H9 (cell line): Measurements from ENCODE around the gene NEDD9. TPM values are rescaled to one million over a fixed set of nuclear protein-coding genes. Genes with fewer than 3 reads are reported as not detected.
A peak's percentile ranks its signal among the peaks of the same experiment; 100 is the strongest.

ENCODE experiments used
- DNase-seq: peaks from one replicate; pipeline ENCODE4 v3.0.0-alpha.2; 2017
- H2AFZ ChIP-seq: one replicate; pipeline ENCODE4 v1.6.1; 2013; ENCODE audit warnings: mild to moderate bottlenecking, low read length, control low read depth, moderate library complexity
- H2AK5ac ChIP-seq: 2 replicates; pipeline ENCODE4 v1.6.1; 2013; ENCODE audit warnings: low read length, control low read depth, mixed read lengths; ENCODE audit not compliant: insufficient read length
- H2BK120ac ChIP-seq: one replicate; pipeline ENCODE4 v1.6.1; 2013; ENCODE audit warnings: low read depth, mild to moderate bottlenecking, low read length, control low read depth, inconsistent platforms; ENCODE audit not compliant: poor library complexity, severe bottlenecking
- H2BK12ac ChIP-seq: 2 replicates; pipeline ENCODE4 v1.6.1; 2013; ENCODE audit warnings: low read length, control low read depth, mixed read lengths, low read depth; ENCODE audit not compliant: insufficient read length
- H2BK15ac ChIP-seq: 2 replicates; pipeline ENCODE4 v1.6.1; 2013; ENCODE audit warnings: low read depth, low read length, control low read depth
- H2BK20ac ChIP-seq: one replicate; pipeline ENCODE4 v1.6.1; 2013; ENCODE audit warnings: low read depth, mild to moderate bottlenecking, low read length, control low read depth, inconsistent platforms; ENCODE audit not compliant: poor library complexity, severe bottlenecking
- H2BK5ac ChIP-seq: 2 replicates; pipeline ENCODE4 v1.6.1; 2013; ENCODE audit warnings: low read length, control low read depth, mixed read lengths; ENCODE audit not compliant: insufficient read length
- H3K14ac ChIP-seq: 2 replicates; pipeline ENCODE4 v1.6.1; 2013; ENCODE audit warnings: low read length, control low read depth; ENCODE audit not compliant: insufficient read depth
- H3K18ac ChIP-seq: 2 replicates; pipeline ENCODE4 v1.6.1; 2013; ENCODE audit warnings: low read depth, mild to moderate bottlenecking, mixed read lengths, low read length, control low read depth; ENCODE audit not compliant: insufficient read length
- H3K23ac ChIP-seq: 2 replicates; pipeline ENCODE4 v1.6.1; 2013; ENCODE audit warnings: low read length, control low read depth, mixed read lengths, low read depth; ENCODE audit not compliant: insufficient read length
- H3K23me2 ChIP-seq: 2 replicates; pipeline ENCODE4 v1.6.1; 2013; ENCODE audit warnings: low read depth, mild to moderate bottlenecking, mixed read lengths, low read length, control low read depth; ENCODE audit not compliant: insufficient read length, poor library complexity, severe bottlenecking
- H3K27ac ChIP-seq: 2 replicates; pipeline ENCODE4 v1.5.1; 2013; ENCODE audit warnings: low read length, control low read depth, mixed read lengths, low read depth; ENCODE audit not compliant: insufficient read length
- H3K27me3 ChIP-seq: 2 replicates; pipeline ENCODE4 v1.6.1; 2013; ENCODE audit warnings: low read length, control low read depth, inconsistent platforms; ENCODE audit not compliant: insufficient read depth
- H3K4ac ChIP-seq: 2 replicates; pipeline ENCODE4 v1.6.1; 2013; ENCODE audit warnings: low read depth, mild to moderate bottlenecking, control low read depth, inconsistent platforms, low read length, moderate library complexity
- H3K4me1 ChIP-seq: 2 replicates; pipeline ENCODE4 v1.6.1; 2013; ENCODE audit warnings: low read length, control low read depth, inconsistent platforms; ENCODE audit not compliant: insufficient read depth
- H3K4me2 ChIP-seq: 2 replicates; pipeline ENCODE4 v1.6.1; 2013; ENCODE audit warnings: low read length, control low read depth, mixed read lengths; ENCODE audit not compliant: insufficient read length, insufficient read depth
- H3K56ac ChIP-seq: 2 replicates; pipeline ENCODE4 v1.6.1; 2013; ENCODE audit warnings: low read depth, mild to moderate bottlenecking, mixed read lengths, low read length, control low read depth; ENCODE audit not compliant: insufficient read length
- H3K79me1 ChIP-seq: 2 replicates; pipeline ENCODE4 v1.6.1; 2013; ENCODE audit warnings: low read depth, mild to moderate bottlenecking, moderate library complexity, low read length, control low read depth, inconsistent platforms; ENCODE audit not compliant: insufficient read depth, poor library complexity, severe bottlenecking
- H3K79me2 ChIP-seq: 2 replicates; pipeline ENCODE4 v1.6.1; 2013; ENCODE audit warnings: low read length, control low read depth, inconsistent platforms; ENCODE audit not compliant: insufficient read depth
- H3K9ac ChIP-seq: 2 replicates; pipeline ENCODE4 v1.6.1; 2013; ENCODE audit warnings: low read length, control low read depth, mixed read lengths; ENCODE audit not compliant: insufficient read length; ENCODE audit errors: extremely low read depth
- H3K9me3 ChIP-seq: one replicate; pipeline ENCODE4 v1.6.1; 2013; ENCODE audit warnings: low read depth, low read length, inconsistent platforms; ENCODE audit not compliant: control insufficient read depth
- H3T11ph ChIP-seq: one replicate; pipeline ENCODE4 v1.6.1; 2013; ENCODE audit warnings: mild to moderate bottlenecking, low read length, control low read depth, inconsistent platforms
- H4K20me1 ChIP-seq: one replicate; pipeline ENCODE4 v1.6.1; 2013; ENCODE audit not compliant: control insufficient read depth, insufficient read length, insufficient read depth
- H4K5ac ChIP-seq: 2 replicates; pipeline ENCODE4 v1.6.1; 2013; ENCODE audit warnings: low read depth, mild to moderate bottlenecking, mixed read lengths, low read length, control low read depth; ENCODE audit not compliant: insufficient read length
- H4K8ac ChIP-seq: replicated peaks from 2 replicates; pipeline ENCODE4 v1.6.1; 2013; ENCODE audit warnings: low read length, control low read depth, mixed read lengths, low read depth; ENCODE audit not compliant: insufficient read length
- H4K91ac ChIP-seq: 2 replicates; pipeline ENCODE4 v1.6.1; 2013; ENCODE audit warnings: low read depth, mild to moderate bottlenecking, moderate library complexity, mixed read lengths, low read length, control low read depth; ENCODE audit not compliant: insufficient read length
- H3K27ac Mint-ChIP-seq, 3 experiments: 2 replicates in 2 of 3; 3 replicates in 1 of 3; pipeline ENCODE4 v1.8.0; 2020 to 2021; ENCODE audit warnings: mixed read lengths in 3 of 3, mild to moderate bottlenecking in 1 of 3, moderate library complexity in 1 of 3
- H3K27me3 Mint-ChIP-seq: 2 replicates; pipeline ENCODE4 v1.8.0; 2021; ENCODE audit warnings: low read depth, mild to moderate bottlenecking, moderate library complexity, mixed read lengths
- H3K36me3 Mint-ChIP-seq, 3 experiments: 2 replicates in 2 of 3; 3 replicates in 1 of 3; pipeline ENCODE4 v1.8.0; 2020 to 2021; ENCODE audit warnings: low read depth in 3 of 3, mixed read lengths in 3 of 3; ENCODE audit not compliant: insufficient read depth in 1 of 3
- H3K4me1 Mint-ChIP-seq, 2 experiments: 2 replicates each; pipeline ENCODE4 v1.8.0; 2020; ENCODE audit warnings: mixed read lengths in 2 of 2
- H3K4me3 Mint-ChIP-seq, 2 experiments: 2 replicates in 1 of 2; 3 replicates in 1 of 2; pipeline ENCODE4 v1.8.0; 2020 to 2021; ENCODE audit warnings: mild to moderate bottlenecking in 2 of 2, mixed read lengths in 2 of 2, moderate library complexity in 1 of 2
- H3K9me3 Mint-ChIP-seq, 2 experiments: 2 replicates in 1 of 2; 3 replicates in 1 of 2; pipeline ENCODE4 v1.8.0; 2020; ENCODE audit warnings: mild to moderate bottlenecking in 2 of 2, mixed read lengths in 2 of 2, moderate library complexity in 1 of 2
- WGBS: extraction: QIAGEN DNeasy Blood & Tissue Kit; methylation state at CpG from one replicate; pipeline ENCODE4 v1.1.7; 2013; ENCODE audit warnings: missing lambda C conversion rate, low lambda C conversion rate, mixed read lengths; ENCODE audit not compliant: insufficient read length; ENCODE audit errors: extremely low coverage; 5-methylcytosine and 5-hydroxymethylcytosine counted together
- total RNA-seq: library from RNA; stranded (reverse); gene quantifications from 2 replicates; pipeline ENCODE4 v1.2.1, GENCODE V29; 2021
- TF ChIP-seq, protein P1 (sequence below): fragments of 200-600 bp; sonication (generic); conservative IDR thresholded peaks from 3 replicates; pipeline ENCODE4 v1.8.0; 2021; ENCODE audit warnings: antibody characterized with exemption, mild to moderate bottlenecking

Gene NEDD9
- total RNA-seq, 1 experiment from 2014 or later = 5.5 TPM

- no peak for DNase-seq
- no peak overlapping the region for H3K4ac ChIP-seq
- no peaks in the 10 kb centered on the region for H3K27me3 Mint-ChIP-seq
- H2BK120ac ChIP-seq = no peak overlapping the region
- no peaks in the 10 kb centered on the region for H4K20me1 ChIP-seq
- no peak overlapping the region for H3K4me3 Mint-ChIP-seq
- no peak overlapping the region for H2AK5ac ChIP-seq
- no peaks in the 10 kb centered on the region for H3K79me2 ChIP-seq
- no peak overlapping the region for H3K56ac ChIP-seq
- H2BK15ac ChIP-seq = no peak overlapping the region
- H3K79me1 ChIP-seq = no peaks in the 10 kb centered on the region
- no peaks in the 10 kb centered on the region for H3K27me3 ChIP-seq
- peak overlapping the region; percentile 24 to 73 (median 49); a peak in 3 of 7 replicates for H3K27ac Mint-ChIP-seq
- H3K23me2 ChIP-seq = no peaks in the 10 kb centered on the region
- H3K23ac ChIP-seq = no peak overlapping the region
- TF ChIP-seq, protein P1, sequence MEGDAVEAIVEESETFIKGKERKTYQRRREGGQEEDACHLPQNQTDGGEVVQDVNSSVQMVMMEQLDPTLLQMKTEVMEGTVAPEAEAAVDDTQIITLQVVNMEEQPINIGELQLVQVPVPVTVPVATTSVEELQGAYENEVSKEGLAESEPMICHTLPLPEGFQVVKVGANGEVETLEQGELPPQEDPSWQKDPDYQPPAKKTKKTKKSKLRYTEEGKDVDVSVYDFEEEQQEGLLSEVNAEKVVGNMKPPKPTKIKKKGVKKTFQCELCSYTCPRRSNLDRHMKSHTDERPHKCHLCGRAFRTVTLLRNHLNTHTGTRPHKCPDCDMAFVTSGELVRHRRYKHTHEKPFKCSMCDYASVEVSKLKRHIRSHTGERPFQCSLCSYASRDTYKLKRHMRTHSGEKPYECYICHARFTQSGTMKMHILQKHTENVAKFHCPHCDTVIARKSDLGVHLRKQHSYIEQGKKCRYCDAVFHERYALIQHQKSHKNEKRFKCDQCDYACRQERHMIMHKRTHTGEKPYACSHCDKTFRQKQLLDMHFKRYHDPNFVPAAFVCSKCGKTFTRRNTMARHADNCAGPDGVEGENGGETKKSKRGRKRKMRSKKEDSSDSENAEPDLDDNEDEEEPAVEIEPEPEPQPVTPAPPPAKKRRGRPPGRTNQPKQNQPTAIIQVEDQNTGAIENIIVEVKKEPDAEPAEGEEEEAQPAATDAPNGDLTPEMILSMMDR = no peak
- H3K9me3 Mint-ChIP-seq = no peaks in the 10 kb centered on the region
- H3T11ph ChIP-seq = no peak overlapping the region
- peaks cover 58 to 61% of the 10 kb centered on the region in 2 experiments for H3K4me1 Mint-ChIP-seq
- no peak overlapping the region for H3K4me2 ChIP-seq
- no peak overlapping the region for H2AFZ ChIP-seq
- H2BK5ac ChIP-seq = no peak overlapping the region
- H2BK20ac ChIP-seq = no peak overlapping the region
- no CpG with 5 or more reads among the region's 2 CpGs for WGBS
- H4K8ac ChIP-seq = no peak overlapping the region
- peaks cover 0 to 4% (median 0%) of the 10 kb centered on the region in 3 experiments; a peak in 3 of 7 replicates for H3K36me3 Mint-ChIP-seq
- no peak overlapping the region for H4K5ac ChIP-seq
- no peaks in the 10 kb centered on the region for H3K9me3 ChIP-seq
- no peak overlapping the region for H3K9ac ChIP-seq
- H4K91ac ChIP-seq = no peak overlapping the region
- peaks cover 17% of the 10 kb centered on the region; the same call in 1 of the 2 replicates for H3K4me1 ChIP-seq
- H3K14ac ChIP-seq = 0 out of 2 replicates have a peak overlapping the region, but pooled peaks have one; percentile 34
- no peak overlapping the region for H3K27ac ChIP-seq
- H2BK12ac ChIP-seq = no peak overlapping the region
- no peak overlapping the region for H3K18ac ChIP-seq
Measured at GRCh38 chr6:11211254-11211653, 21.2 kb downstream of the NEDD9 start.
